CD4-positive, CD25-positive, alpha-beta regulatory T cell (primary cell): Measurements from ENCODE around the gene XRCC5. TPM values are rescaled to one million over a fixed set of nuclear protein-coding genes. Genes with fewer than 3 reads are reported as not detected.
"Not testable (repeated sequence)": the region's sequence is repeated elsewhere in the genome, so short reads cannot be mapped to it uniquely, and the experiment has no call there.

Experiments used
- ATAC-seq, 2 donors: fragments of 150-1000 bp; cut with Tn5 transposase; one replicate each; pipeline ENCODE4 v1.10.0; 2021; ENCODE audit warnings: low read depth in 2 of 2, moderate number of reproducible peaks in 2 of 2, moderate library complexity in 1 of 2
- DNase-seq, 3 donors: peaks; one replicate each; pipeline versions ENCODE4 v3.0.0 to v3.0.0-alpha.2; 2012 to 2022; ENCODE audit warnings: mixed read lengths in 1 of 3
- H3K27ac ChIP-seq: one replicate; pipeline ENCODE4 v1.7.0; 2013; ENCODE audit warnings: mild to moderate bottlenecking, low read length; ENCODE audit not compliant: insufficient read depth, poor library complexity, severe bottlenecking
- H3K27me3 ChIP-seq: one replicate; pipeline ENCODE4 v1.7.0; 2013; ENCODE audit warnings: low read length; ENCODE audit not compliant: control insufficient read depth, insufficient read depth
- H3K36me3 ChIP-seq: one replicate; pipeline ENCODE4 v1.7.0; 2013; ENCODE audit warnings: mild to moderate bottlenecking, low read length, moderate library complexity; ENCODE audit not compliant: control insufficient read depth, insufficient read depth
- H3K4me1 ChIP-seq: 2 replicates; pipeline ENCODE4 v1.7.0; 2013; ENCODE audit warnings: mild to moderate bottlenecking, low read length; ENCODE audit not compliant: insufficient read depth, control insufficient read depth, poor library complexity, severe bottlenecking
- H3K4me3 ChIP-seq: one replicate; pipeline ENCODE4 v1.7.0; 2013; ENCODE audit warnings: low read depth, mild to moderate bottlenecking, low read length, moderate library complexity
- H3K9me3 ChIP-seq, 2 experiments: 1 replicate in 1 of 2; 2 replicates in 1 of 2; pipeline ENCODE4 v1.7.0; 2013; ENCODE audit warnings: low read length in 2 of 2, mild to moderate bottlenecking in 1 of 2, moderate library complexity in 1 of 2; ENCODE audit not compliant: control insufficient read depth in 2 of 2
- H3K27ac Mint-ChIP-seq, 3 donors: one replicate each; pipeline ENCODE4 v1.8.0; 2020 to 2022; ENCODE audit warnings: mild to moderate bottlenecking in 3 of 3, mixed read lengths in 3 of 3, moderate library complexity in 2 of 3
- H3K27me3 Mint-ChIP-seq: one replicate; pipeline ENCODE4 v1.8.0; 2022; ENCODE audit warnings: mild to moderate bottlenecking, mixed read lengths
- H3K36me3 Mint-ChIP-seq: one replicate; pipeline ENCODE4 v1.8.0; 2020; ENCODE audit warnings: mixed read lengths
- H3K4me1 Mint-ChIP-seq, 4 donors: one replicate each; pipeline ENCODE4 v1.8.0; 2020 to 2022; ENCODE audit warnings: mixed read lengths in 4 of 4, mild to moderate bottlenecking in 1 of 4
- H3K4me3 Mint-ChIP-seq, 4 donors: one replicate each; pipeline ENCODE4 v1.8.0; 2020 to 2022; ENCODE audit warnings: mild to moderate bottlenecking in 4 of 4, mixed read lengths in 4 of 4, moderate library complexity in 3 of 4
- H3K9me3 Mint-ChIP-seq, 7 donors: one replicate each; pipeline ENCODE4 v1.8.0; 2020 to 2022; ENCODE audit warnings: mixed read lengths in 7 of 7, mild to moderate bottlenecking in 3 of 7, moderate library complexity in 2 of 7
- polyA plus RNA-seq, 4 donors: library from polyadenylated mRNA; unstranded; fragments of 300-500 nt; fragmentation: Illumina TruSeq; gene quantifications; one replicate each; pipeline ENCODE4 v1.2.3, GENCODE V29; 2021
- total RNA-seq: library from RNA; stranded (reverse); gene quantifications from one replicate; pipeline ENCODE4 v1.2.3, GENCODE V29; 2022

Gene XRCC5
- total and polyA plus RNA-seq, 5 donors from 2014 or later = 178 to 336 (median 272) TPM

GRCh38 chr2:216133397-216133796, 24.2 kb downstream of the XRCC5 start:
- ATAC-seq (no peak), DNase-seq (no peak)
- Histone ChIP-seq H3K27me3 (no peaks in the 10 kb centered on the region), H3K4me1 (peaks cover 25% of the 10 kb centered on the region), H3K9me3 (no peaks in the 10 kb centered on the region), H3K4me3 (no peak overlapping the region), H3K27ac (no peak overlapping the region), H3K36me3 (peaks cover 92% of the 10 kb centered on the region)
- Mint-ChIP-seq H3K4me1 (peaks cover 50 to 63% (median 60%) of the 10 kb centered on the region in 4 donors), H3K4me3 (no peak overlapping the region), H3K9me3 (no peaks in the 10 kb centered on the region), H3K27ac (peak overlapping the region in 2 of 3 donors; percentile 63 to 80), H3K27me3 (no peaks in the 10 kb centered on the region), H3K36me3 (peaks cover 76% of the 10 kb centered on the region)

- H3K9me3 Mint-ChIP-seq = no peaks in the 10 kb centered on the region
- Histone ChIP-seq H3K9me3 (no peaks in the 10 kb centered on the region), H3K27ac (no peak overlapping the region), H3K4me1 (peaks cover 17% of the 10 kb centered on the region), H3K36me3 (peaks cover 93% of the 10 kb centered on the region), H3K4me3 (no peak overlapping the region), H3K27me3 (no peaks in the 10 kb centered on the region)
- DNase-seq (no peak), ATAC-seq (no peak)
- H3K27me3 Mint-ChIP-seq = no peaks in the 10 kb centered on the region
- peaks cover 45 to 66% (median 58%) of the 10 kb centered on the region in 4 donors for H3K4me1 Mint-ChIP-seq
- H3K36me3 Mint-ChIP-seq = peaks cover 80% of the 10 kb centered on the region
- no peak overlapping the region for H3K4me3 Mint-ChIP-seq
- peak overlapping the region; percentile 34 to 96 (median 52) for H3K27ac Mint-ChIP-seq
Observed at GRCh38 chr2:216134958-216135541, 25.9 kb downstream of the XRCC5 start.

GRCh38 chr2:216139884-216140283, 30.7 kb downstream of the XRCC5 start:
- Mint-ChIP-seq H3K9me3 (no peaks in the 10 kb centered on the region), H3K27me3 (no peaks in the 10 kb centered on the region), H3K27ac (peak overlapping the region in 1 of 3 donors; percentile 37), H3K4me1 (peaks cover 18 to 39% (median 30%) of the 10 kb centered on the region in 4 donors), H3K4me3 (no peak overlapping the region), H3K36me3 (peaks cover 55% of the 10 kb centered on the region)
- peak; percentile 68 to 72 for ATAC-seq
- no peaks in the 10 kb centered on the region for H3K9me3 ChIP-seq
- peak; percentile 6 to 75 (median 49) for DNase-seq
- no peak overlapping the region for H3K27ac ChIP-seq
- H3K4me1 ChIP-seq = no peaks in the 10 kb centered on the region
- H3K36me3 ChIP-seq = peaks cover 94% of the 10 kb centered on the region
- H3K4me3 ChIP-seq = no peak overlapping the region
- H3K27me3 ChIP-seq = no peaks in the 10 kb centered on the region

GRCh38 chr2:216141516-216141915, 32.4 kb downstream of the XRCC5 start:
- not testable (repeated sequence) for ATAC-seq, DNase-seq, H3K4me1 ChIP-seq, H3K27me3 ChIP-seq, H3K9me3 ChIP-seq, H3K4me3 Mint-ChIP-seq, H3K27ac ChIP-seq, H3K27me3 Mint-ChIP-seq, H3K4me3 ChIP-seq, H3K9me3 Mint-ChIP-seq, H3K27ac Mint-ChIP-seq
- peaks cover 18 to 27% (median 23%) of the 10 kb centered on the region in 4 donors for H3K4me1 Mint-ChIP-seq
- H3K36me3 ChIP-seq = peaks cover 94% of the 10 kb centered on the region
- peaks cover 41% of the 10 kb centered on the region for H3K36me3 Mint-ChIP-seq

- no peak overlapping the region for H3K27ac Mint-ChIP-seq
- no peaks in the 10 kb centered on the region for H3K27me3 Mint-ChIP-seq
- H3K36me3 ChIP-seq = peaks cover 95% of the 10 kb centered on the region
- H3K4me3 ChIP-seq = no peak overlapping the region
- H3K27ac ChIP-seq = no peak overlapping the region
- H3K4me1 ChIP-seq = no peaks in the 10 kb centered on the region
- H3K4me1 Mint-ChIP-seq = peaks cover 25 to 29% (median 28%) of the 10 kb centered on the region in 4 donors
- no peaks in the 10 kb centered on the region for H3K9me3 Mint-ChIP-seq
- DNase-seq = peak in 1 of 3 donors; percentile 60
- peaks cover 45% of the 10 kb centered on the region for H3K36me3 Mint-ChIP-seq
- H3K27me3 ChIP-seq = no peaks in the 10 kb centered on the region
- H3K9me3 ChIP-seq = no peaks in the 10 kb centered on the region
- ATAC-seq = peak; percentile 68 to 74
- no peak overlapping the region for H3K4me3 Mint-ChIP-seq
Observed at GRCh38 chr2:216142540-216142939, 33.4 kb downstream of the XRCC5 start.

GRCh38 chr2:216144372-216144771, 35.2 kb downstream of the XRCC5 start:
- no peak overlapping the region for H3K27ac ChIP-seq
- no peak for DNase-seq
- H3K9me3 ChIP-seq = no peaks in the 10 kb centered on the region
- no peaks in the 10 kb centered on the region for H3K27me3 Mint-ChIP-seq
- H3K4me3 ChIP-seq = no peak overlapping the region
- H3K4me1 ChIP-seq = no peaks in the 10 kb centered on the region
- no peaks in the 10 kb centered on the region for H3K27me3 ChIP-seq
- no peak for ATAC-seq
- H3K36me3 Mint-ChIP-seq = peaks cover 44% of the 10 kb centered on the region
- no peaks in the 10 kb centered on the region for H3K9me3 Mint-ChIP-seq
- no peak overlapping the region for H3K4me3 Mint-ChIP-seq
- peaks cover 23 to 28% (median 24%) of the 10 kb centered on the region in 4 donors for H3K4me1 Mint-ChIP-seq
- H3K36me3 ChIP-seq = peaks cover 94% of the 10 kb centered on the region
- H3K27ac Mint-ChIP-seq = no peak overlapping the region

GRCh38 chr2:216144857-216145256, 35.7 kb downstream of the XRCC5 start:
- DNase-seq = no peak
- Histone ChIP-seq H3K27ac (no peak overlapping the region), H3K36me3 (peaks cover 94% of the 10 kb centered on the region), H3K9me3 (no peaks in the 10 kb centered on the region), H3K4me3 (no peak overlapping the region), H3K27me3 (no peaks in the 10 kb centered on the region), H3K4me1 (no peaks in the 10 kb centered on the region)
- Mint-ChIP-seq H3K27me3 (no peaks in the 10 kb centered on the region), H3K27ac (no peak overlapping the region), H3K9me3 (no peaks in the 10 kb centered on the region), H3K4me3 (no peak overlapping the region), H3K4me1 (peaks cover 24 to 27% (median 25%) of the 10 kb centered on the region in 4 donors), H3K36me3 (peaks cover 46% of the 10 kb centered on the region)
- ATAC-seq = no peak

GRCh38 chr2:216146573-216146972, 37.4 kb downstream of the XRCC5 start:
- no peak for DNase-seq
- Mint-ChIP-seq H3K4me3 (no peak overlapping the region), H3K36me3 (peaks cover 49% of the 10 kb centered on the region), H3K4me1 (peaks cover 21 to 30% (median 27%) of the 10 kb centered on the region in 4 donors), H3K27me3 (no peaks in the 10 kb centered on the region), H3K9me3 (no peaks in the 10 kb centered on the region), H3K27ac (peak overlapping the region in 1 of 3 donors; percentile 33)
- H3K9me3 ChIP-seq = no peaks in the 10 kb centered on the region
- ATAC-seq = no peak
- H3K36me3 ChIP-seq = peaks cover 93% of the 10 kb centered on the region
- H3K27me3 ChIP-seq = no peaks in the 10 kb centered on the region
- no peak overlapping the region for H3K27ac ChIP-seq
- no peaks in the 10 kb centered on the region for H3K4me1 ChIP-seq
- no peak overlapping the region for H3K4me3 ChIP-seq
